CD4-positive, CD25-positive, alpha-beta regulatory T cell (primary cell): ENCODE measurements around the gene PCSK5. TPM values are rescaled to one million over a fixed set of nuclear protein-coding genes. Genes with fewer than 3 reads are reported as not detected.

Experiments
- ATAC-seq, 2 donors: fragments of 150-1000 bp; cut with Tn5 transposase; one replicate each; pipeline ENCODE4 v1.10.0; 2021; ENCODE audit warnings: low read depth in 2 of 2, moderate number of reproducible peaks in 2 of 2, moderate library complexity in 1 of 2
- DNase-seq, 3 donors: peaks; one replicate each; pipeline versions ENCODE4 v3.0.0 to v3.0.0-alpha.2; 2012 to 2022; ENCODE audit warnings: mixed read lengths in 1 of 3
- H3K27ac ChIP-seq: one replicate; pipeline ENCODE4 v1.7.0; 2013; ENCODE audit warnings: mild to moderate bottlenecking, low read length; ENCODE audit not compliant: insufficient read depth, poor library complexity, severe bottlenecking
- H3K27me3 ChIP-seq: one replicate; pipeline ENCODE4 v1.7.0; 2013; ENCODE audit warnings: low read length; ENCODE audit not compliant: control insufficient read depth, insufficient read depth
- H3K36me3 ChIP-seq: one replicate; pipeline ENCODE4 v1.7.0; 2013; ENCODE audit warnings: mild to moderate bottlenecking, low read length, moderate library complexity; ENCODE audit not compliant: control insufficient read depth, insufficient read depth
- H3K4me1 ChIP-seq: 2 replicates; pipeline ENCODE4 v1.7.0; 2013; ENCODE audit warnings: mild to moderate bottlenecking, low read length; ENCODE audit not compliant: insufficient read depth, control insufficient read depth, poor library complexity, severe bottlenecking
- H3K4me3 ChIP-seq: one replicate; pipeline ENCODE4 v1.7.0; 2013; ENCODE audit warnings: low read depth, mild to moderate bottlenecking, low read length, moderate library complexity
- H3K9me3 ChIP-seq, 2 experiments: 1 replicate in 1 of 2; 2 replicates in 1 of 2; pipeline ENCODE4 v1.7.0; 2013; ENCODE audit warnings: low read length in 2 of 2, mild to moderate bottlenecking in 1 of 2, moderate library complexity in 1 of 2; ENCODE audit not compliant: control insufficient read depth in 2 of 2
- H3K27ac Mint-ChIP-seq, 3 donors: one replicate each; pipeline ENCODE4 v1.8.0; 2020 to 2022; ENCODE audit warnings: mild to moderate bottlenecking in 3 of 3, mixed read lengths in 3 of 3, moderate library complexity in 2 of 3
- H3K27me3 Mint-ChIP-seq: one replicate; pipeline ENCODE4 v1.8.0; 2022; ENCODE audit warnings: mild to moderate bottlenecking, mixed read lengths
- H3K36me3 Mint-ChIP-seq: one replicate; pipeline ENCODE4 v1.8.0; 2020; ENCODE audit warnings: mixed read lengths
- H3K4me1 Mint-ChIP-seq, 4 donors: one replicate each; pipeline ENCODE4 v1.8.0; 2020 to 2022; ENCODE audit warnings: mixed read lengths in 4 of 4, mild to moderate bottlenecking in 1 of 4
- H3K4me3 Mint-ChIP-seq, 4 donors: one replicate each; pipeline ENCODE4 v1.8.0; 2020 to 2022; ENCODE audit warnings: mild to moderate bottlenecking in 4 of 4, mixed read lengths in 4 of 4, moderate library complexity in 3 of 4
- H3K9me3 Mint-ChIP-seq, 7 donors: one replicate each; pipeline ENCODE4 v1.8.0; 2020 to 2022; ENCODE audit warnings: mixed read lengths in 7 of 7, mild to moderate bottlenecking in 3 of 7, moderate library complexity in 2 of 7
- polyA plus RNA-seq, 4 donors: library from polyadenylated mRNA; unstranded; fragments of 300-500 nt; fragmentation: Illumina TruSeq; gene quantifications; one replicate each; pipeline ENCODE4 v1.2.3, GENCODE V29; 2021
- total RNA-seq: library from RNA; stranded (reverse); gene quantifications from one replicate; pipeline ENCODE4 v1.2.3, GENCODE V29; 2022

The PCSK5 gene
- total and polyA plus RNA-seq, 5 donors from 2014 or later: 0.47 to 2.7 (median 2.0) TPM

DNA sequence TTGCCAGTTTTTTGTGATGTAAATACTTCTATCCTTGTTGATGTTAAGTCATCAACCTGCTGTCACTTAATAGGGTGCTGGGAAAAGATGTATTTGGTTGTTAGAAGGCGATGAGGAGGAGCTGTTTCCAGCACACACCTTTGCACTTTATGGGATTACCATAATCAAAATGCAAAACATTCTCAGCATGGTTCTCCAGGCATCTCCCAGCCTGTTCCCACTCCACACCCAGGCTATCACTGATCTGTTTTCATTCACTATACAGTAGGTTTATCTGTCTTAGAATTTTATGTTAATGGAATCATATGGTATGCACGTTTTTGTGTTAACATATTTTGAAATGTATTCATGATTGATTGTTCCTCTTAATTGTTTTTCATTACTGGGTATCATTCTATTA is 35.9 kb downstream of the PCSK5 start:
- H3K9me3 Mint-ChIP-seq: peaks cover 0 to 2% (median 0%) of the 10 kb centered on the region in 7 donors
- Histone ChIP-seq H3K4me3 (no peak overlapping the region), H3K4me1 (no peaks in the 10 kb centered on the region), H3K36me3 (no peaks in the 10 kb centered on the region), H3K27ac (no peak overlapping the region), H3K9me3 (no peaks in the 10 kb centered on the region), H3K27me3 (no peaks in the 10 kb centered on the region)
- peaks cover 0 to 8% (median 0%) of the 10 kb centered on the region in 4 donors for H3K4me1 Mint-ChIP-seq
- ATAC-seq (no peak), DNase-seq (no peak)
- H3K27me3 Mint-ChIP-seq: peaks cover 4% of the 10 kb centered on the region
- H3K36me3 Mint-ChIP-seq: no peaks in the 10 kb centered on the region
- no peak overlapping the region for H3K27ac Mint-ChIP-seq
- no peak overlapping the region for H3K4me3 Mint-ChIP-seq

DNA sequence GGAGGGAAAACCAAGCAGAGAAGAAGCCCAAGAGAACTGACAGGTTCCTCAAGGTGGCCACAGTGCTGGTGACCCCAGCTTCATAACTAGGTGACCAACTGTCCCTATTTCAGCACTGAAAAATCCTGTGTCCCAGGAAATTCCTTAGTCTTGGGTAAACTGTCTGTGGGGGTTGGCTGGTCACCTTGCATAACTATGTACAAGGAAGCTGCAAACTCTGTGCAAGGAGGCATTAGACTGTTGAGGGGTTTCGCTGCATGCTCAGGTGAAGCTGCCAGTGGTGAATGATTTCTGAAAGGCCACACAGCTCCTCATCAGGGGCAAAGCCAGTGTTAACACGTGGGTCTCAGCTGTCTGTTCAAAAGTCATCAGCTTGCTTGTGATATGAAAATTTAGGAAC is 36.9 kb downstream of the PCSK5 start:
- Mint-ChIP-seq H3K27me3 (peaks cover 4% of the 10 kb centered on the region), H3K36me3 (no peaks in the 10 kb centered on the region), H3K4me1 (peaks cover 0 to 9% (median 0%) of the 10 kb centered on the region in 4 donors), H3K4me3 (no peak overlapping the region), H3K9me3 (peaks cover 0 to 1% (median 0%) of the 10 kb centered on the region in 7 donors), H3K27ac (no peak overlapping the region)
- Histone ChIP-seq H3K4me3 (no peak overlapping the region), H3K27me3 (no peaks in the 10 kb centered on the region), H3K9me3 (no peaks in the 10 kb centered on the region), H3K36me3 (no peaks in the 10 kb centered on the region), H3K27ac (no peak overlapping the region), H3K4me1 (no peaks in the 10 kb centered on the region)
- DNase-seq (no peak), ATAC-seq (no peak)

DNA sequence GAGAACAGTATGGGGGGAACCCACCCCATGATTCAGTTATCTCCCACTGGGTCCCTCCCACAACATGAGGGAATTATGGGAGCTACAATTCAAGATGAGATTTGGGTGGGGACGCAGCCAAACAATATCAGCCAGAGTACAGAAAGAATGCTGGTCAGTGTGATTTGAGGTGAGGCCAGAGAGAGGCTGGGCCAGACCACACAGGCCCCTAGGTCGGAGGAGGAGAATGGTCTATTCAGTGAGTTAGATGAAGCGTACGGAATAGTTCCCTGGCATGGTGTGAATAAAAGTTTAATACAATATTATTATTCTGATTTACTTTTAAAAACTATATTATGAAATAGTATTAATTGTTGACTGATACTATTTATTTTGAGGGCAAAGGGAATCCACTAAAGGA is 39.7 kb downstream of the PCSK5 start:
- Mint-ChIP-seq H3K4me1 (peaks cover 0 to 9% (median 0%) of the 10 kb centered on the region in 4 donors), H3K4me3 (no peak overlapping the region), H3K36me3 (peaks cover 7% of the 10 kb centered on the region), H3K27ac (no peak overlapping the region), H3K9me3 (peaks cover 0 to 1% (median 0%) of the 10 kb centered on the region in 7 donors), H3K27me3 (peaks cover 4% of the 10 kb centered on the region)
- H3K4me1 ChIP-seq: no peaks in the 10 kb centered on the region
- no peaks in the 10 kb centered on the region for H3K27me3 ChIP-seq
- no peaks in the 10 kb centered on the region for H3K36me3 ChIP-seq
- no peak overlapping the region for H3K4me3 ChIP-seq
- no peak overlapping the region for H3K27ac ChIP-seq
- no peaks in the 10 kb centered on the region for H3K9me3 ChIP-seq
- ATAC-seq (no peak), DNase-seq (no peak)

DNA sequence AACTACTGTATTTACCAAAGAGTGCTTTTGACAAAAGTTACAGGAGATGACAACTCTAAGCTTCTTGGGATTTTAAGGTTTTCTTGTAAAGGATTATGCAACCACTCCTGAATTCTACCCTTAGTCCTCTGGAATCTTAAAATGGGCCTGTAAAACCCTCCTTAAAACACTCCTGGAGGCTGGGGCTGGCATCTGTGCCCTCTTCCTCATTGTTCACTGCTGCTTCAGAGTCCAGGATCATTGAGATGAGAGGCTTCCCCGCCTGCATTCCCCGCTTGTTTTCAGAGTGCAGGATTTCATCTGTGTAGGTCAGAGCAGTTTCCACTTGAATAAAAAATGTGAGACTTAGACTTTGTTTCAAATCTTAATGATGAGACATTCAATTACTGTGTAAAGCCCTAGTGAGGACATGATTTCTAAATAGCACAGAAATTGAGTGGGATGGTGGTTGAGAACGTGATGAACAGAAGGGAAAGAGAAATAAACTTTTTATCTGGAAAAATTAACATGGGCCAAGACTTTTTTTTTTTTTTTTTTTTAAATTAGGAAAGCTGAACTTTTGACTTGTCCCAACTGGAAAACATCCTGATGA is 40.4 kb downstream of the PCSK5 start:
- Mint-ChIP-seq H3K27me3 (peaks cover 4% of the 10 kb centered on the region), H3K4me1 (peaks cover 0 to 7% (median 0%) of the 10 kb centered on the region in 4 donors), H3K4me3 (no peak overlapping the region), H3K9me3 (peaks cover 0 to 1% (median 0%) of the 10 kb centered on the region in 7 donors), H3K36me3 (peaks cover 7% of the 10 kb centered on the region), H3K27ac (no peak overlapping the region)
- no peaks in the 10 kb centered on the region for H3K4me1 ChIP-seq
- H3K4me3 ChIP-seq: no peak overlapping the region
- H3K27ac ChIP-seq: no peak overlapping the region
- DNase-seq: no peak
- no peaks in the 10 kb centered on the region for H3K9me3 ChIP-seq
- no peak for ATAC-seq
- H3K27me3 ChIP-seq: no peaks in the 10 kb centered on the region
- no peaks in the 10 kb centered on the region for H3K36me3 ChIP-seq

DNA sequence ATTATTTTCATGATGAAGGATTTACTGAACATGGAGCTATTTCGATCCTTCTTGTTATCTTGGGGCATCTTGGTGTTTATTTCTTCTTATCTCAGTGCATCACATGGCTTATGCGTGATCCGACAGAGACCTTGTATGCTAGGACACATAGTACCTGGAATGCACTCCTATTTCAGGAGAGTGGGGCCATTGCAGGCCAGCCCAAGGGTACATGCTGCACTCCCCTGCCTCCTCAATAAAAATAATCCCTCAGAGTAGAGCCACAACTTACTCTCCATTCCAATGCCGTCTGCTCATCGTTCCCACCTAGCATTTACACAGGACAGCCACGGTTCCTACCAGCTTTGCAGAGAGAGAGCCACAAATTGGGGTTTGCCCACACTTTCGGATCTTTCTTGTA is 43.5 kb downstream of the PCSK5 start:
- H3K4me1 Mint-ChIP-seq: peaks cover 0 to 7% (median 1%) of the 10 kb centered on the region in 4 donors
- DNase-seq (no peak), ATAC-seq (no peak)
- H3K4me3 ChIP-seq: no peak overlapping the region
- no peak overlapping the region for H3K4me3 Mint-ChIP-seq
- peaks cover 7% of the 10 kb centered on the region for H3K36me3 Mint-ChIP-seq
- H3K9me3 Mint-ChIP-seq: peaks cover 0 to 3% (median 0%) of the 10 kb centered on the region in 7 donors
- H3K4me1 ChIP-seq: no peaks in the 10 kb centered on the region
- H3K27ac Mint-ChIP-seq: no peak overlapping the region
- H3K27me3 Mint-ChIP-seq: peaks cover 4% of the 10 kb centered on the region
- H3K36me3 ChIP-seq: no peaks in the 10 kb centered on the region
- H3K27me3 ChIP-seq: no peaks in the 10 kb centered on the region
- H3K27ac ChIP-seq: no peak overlapping the region
- no peaks in the 10 kb centered on the region for H3K9me3 ChIP-seq

DNA sequence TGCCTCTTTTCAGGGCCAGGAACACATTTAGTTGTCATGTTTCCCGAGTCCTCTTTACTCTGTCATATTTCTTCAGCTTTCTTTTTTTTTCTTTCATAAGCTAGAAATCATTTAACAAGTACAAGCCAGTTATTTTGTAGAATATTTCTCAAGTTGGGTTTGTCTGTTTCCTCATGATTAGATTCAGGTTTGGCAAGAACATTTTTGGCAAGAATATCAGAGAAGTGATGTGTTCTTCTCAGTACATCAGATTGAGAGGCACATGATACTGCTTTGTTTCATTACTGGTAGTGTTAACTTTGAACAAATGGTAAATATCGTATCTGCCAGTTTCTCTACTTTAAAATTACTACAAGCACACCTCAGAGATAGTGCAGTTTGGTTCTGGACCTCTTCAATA is 45.1 kb downstream of the PCSK5 start:
- H3K4me3 ChIP-seq: no peak overlapping the region
- Mint-ChIP-seq H3K27me3 (no peaks in the 10 kb centered on the region), H3K4me3 (no peak overlapping the region), H3K36me3 (peaks cover 7% of the 10 kb centered on the region), H3K27ac (no peak overlapping the region), H3K9me3 (peaks cover 0 to 3% (median 0%) of the 10 kb centered on the region in 7 donors), H3K4me1 (peaks cover 0 to 7% (median 1%) of the 10 kb centered on the region in 4 donors)
- ATAC-seq: no peak
- no peaks in the 10 kb centered on the region for H3K36me3 ChIP-seq
- DNase-seq: no peak
- H3K9me3 ChIP-seq: no peaks in the 10 kb centered on the region
- no peaks in the 10 kb centered on the region for H3K4me1 ChIP-seq
- H3K27ac ChIP-seq: no peak overlapping the region
- no peaks in the 10 kb centered on the region for H3K27me3 ChIP-seq

DNA sequence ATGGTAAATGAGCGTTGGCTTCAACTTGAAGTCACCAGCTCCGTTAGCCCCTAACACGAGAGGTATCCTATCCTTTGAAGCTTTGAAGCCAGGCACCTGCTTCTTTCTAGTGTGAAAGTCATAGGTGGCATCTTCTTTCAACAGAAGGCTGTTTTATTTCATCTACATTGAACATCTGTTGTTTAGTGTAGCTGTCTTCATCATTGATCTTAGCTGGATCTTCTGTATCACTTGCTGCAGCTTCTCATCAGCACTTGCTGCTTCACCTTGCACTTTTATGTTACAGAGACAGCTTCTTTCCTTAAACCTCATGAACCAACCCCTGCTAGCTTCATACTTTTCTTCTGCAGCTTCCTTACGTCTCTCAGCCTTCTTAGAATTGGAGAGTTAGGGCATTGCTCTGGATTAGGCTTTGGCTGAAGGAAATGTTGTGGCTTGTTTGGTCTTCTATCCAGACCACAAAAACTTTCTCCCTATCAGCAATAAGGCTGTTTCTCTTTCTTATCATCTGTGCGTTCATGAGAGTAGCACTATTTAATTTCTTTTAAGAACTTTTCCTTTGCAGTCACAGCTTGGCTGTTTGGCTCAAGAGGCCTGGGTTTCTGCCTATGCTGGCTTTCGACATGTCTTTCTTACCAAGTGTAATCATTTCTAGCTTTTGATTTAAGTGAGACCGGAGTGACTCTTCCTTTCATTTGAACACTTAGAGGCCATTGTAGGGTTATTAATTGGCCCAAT is 47.2 kb downstream of the PCSK5 start:
- Histone ChIP-seq H3K4me3 (no peak overlapping the region), H3K9me3 (no peaks in the 10 kb centered on the region), H3K27me3 (no peaks in the 10 kb centered on the region), H3K4me1 (no peaks in the 10 kb centered on the region), H3K27ac (no peak overlapping the region), H3K36me3 (no peaks in the 10 kb centered on the region)
- Mint-ChIP-seq H3K27me3 (no peaks in the 10 kb centered on the region), H3K9me3 (peaks cover 0 to 3% (median 0%) of the 10 kb centered on the region in 7 donors), H3K4me1 (peaks cover 0 to 2% (median 0%) of the 10 kb centered on the region in 4 donors), H3K36me3 (peaks cover 6% of the 10 kb centered on the region), H3K4me3 (no peak overlapping the region), H3K27ac (no peak overlapping the region)
- ATAC-seq (no peak), DNase-seq (no peak)

DNA sequence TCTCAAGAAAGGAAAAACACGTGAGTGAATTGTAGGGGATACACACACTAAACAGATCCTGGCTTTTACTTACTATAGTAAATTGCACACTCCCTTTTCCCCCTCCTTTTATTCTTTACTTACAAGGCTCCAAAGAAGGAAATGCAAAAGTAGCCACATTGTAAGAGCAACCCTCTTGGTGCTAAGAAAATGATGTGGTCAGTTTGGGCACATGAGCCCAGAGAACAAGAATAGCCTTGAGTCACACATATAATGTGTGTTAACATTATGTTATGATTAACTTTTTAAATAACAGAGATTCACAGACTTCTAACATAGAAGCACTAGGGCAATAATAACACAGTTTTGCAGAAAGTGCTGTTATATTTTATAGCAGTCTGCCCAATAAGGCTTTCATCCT is 48.5 kb downstream of the PCSK5 start:
- H3K36me3 ChIP-seq: no peaks in the 10 kb centered on the region
- no peak for DNase-seq
- no peak for ATAC-seq
- no peak overlapping the region for H3K27ac ChIP-seq
- H3K9me3 ChIP-seq: no peaks in the 10 kb centered on the region
- Mint-ChIP-seq H3K4me3 (no peak overlapping the region), H3K36me3 (peaks cover under 1% of the 10 kb centered on the region), H3K9me3 (peaks cover 0 to 3% (median 0%) of the 10 kb centered on the region in 7 donors), H3K27ac (no peak overlapping the region), H3K27me3 (no peaks in the 10 kb centered on the region), H3K4me1 (peaks cover 0 to 2% (median 0%) of the 10 kb centered on the region in 4 donors)
- no peak overlapping the region for H3K4me3 ChIP-seq
- no peaks in the 10 kb centered on the region for H3K27me3 ChIP-seq
- no peaks in the 10 kb centered on the region for H3K4me1 ChIP-seq
